GM12878 (cell line): ENCODE data around the gene LAMA2.

Experiments used
- CREB1 ChIP-seq: IDR thresholded peaks from 2 replicates; pipeline ENCODE4 v1.6.1; 2012; ENCODE audit warnings: low read depth, mild to moderate bottlenecking, inconsistent platforms
- EGR1 ChIP-seq, 2 experiments: IDR thresholded peaks; 1 replicate in 1 of 2; 2 replicates in 1 of 2; pipeline ENCODE4 v1.6.1; 2011 to 2012; ENCODE audit warnings: low read depth in 2 of 2, low read length in 2 of 2, borderline replicate concordance in 1 of 2, mild to moderate bottlenecking in 1 of 2, moderate library complexity in 1 of 2
- RB1 ChIP-seq: fragments of 450-650 bp; formaldehyde crosslinking; IDR thresholded peaks from 2 replicates; pipeline ENCODE4 v1.6.1; 2017; ENCODE audit warnings: mild to moderate bottlenecking, borderline replicate concordance
- SREBF2 ChIP-seq: IDR thresholded peaks from 2 replicates; pipeline ENCODE4 v1.6.1; 2012; ENCODE audit warnings: mild to moderate bottlenecking, low read length
- YBX1 ChIP-seq: fragments of 450-650 bp; IDR thresholded peaks from 2 replicates; pipeline ENCODE4 v1.6.1; 2016; ENCODE audit warnings: antibody characterized with exemption

DNA sequence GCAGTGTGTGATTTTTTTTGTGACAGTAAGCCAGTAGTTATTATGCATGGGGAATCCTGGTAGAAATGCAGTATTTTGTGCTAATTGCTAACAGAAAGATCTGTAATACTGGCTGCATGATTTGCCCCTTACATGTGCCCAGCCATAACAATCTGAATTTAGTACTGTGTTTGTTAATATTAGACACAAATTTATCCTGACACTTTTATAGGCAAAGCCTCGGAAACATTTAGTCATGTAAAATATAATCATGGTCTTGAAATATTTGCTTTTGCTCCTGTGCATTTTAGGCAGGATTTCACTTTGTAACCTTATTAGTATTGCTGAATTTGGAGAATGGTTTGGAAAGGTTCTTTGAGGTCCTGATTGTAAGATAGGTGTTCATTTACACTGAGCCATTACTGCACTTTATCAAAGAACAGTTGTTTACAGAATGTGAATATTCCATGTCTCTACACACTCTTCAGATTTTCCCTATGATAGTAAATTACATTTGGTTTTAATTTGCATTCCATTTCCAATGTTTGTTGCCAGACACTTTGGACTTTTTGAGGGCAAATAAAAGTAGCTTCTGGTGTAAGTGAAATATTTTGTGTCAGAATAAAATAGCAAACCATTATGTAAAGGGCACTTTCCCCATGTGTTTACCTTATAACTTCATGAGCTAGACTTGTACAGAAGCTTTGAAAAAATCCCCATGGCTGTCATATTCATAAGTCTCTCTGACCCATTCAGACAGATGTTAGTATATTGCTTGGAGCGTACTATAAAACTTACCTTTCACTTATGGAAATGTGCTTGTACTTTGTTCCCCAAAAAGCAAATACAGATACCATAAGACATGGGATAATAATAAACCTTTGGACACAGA is 477.1 kb downstream of the LAMA2 start:
- TF ChIP-seq YBX1 (no peak), RB1 (no peak), CREB1 (no peak), SREBF2 (no peak), EGR1 (IDR thresholded peaks at IDR 0.05; ENCODE audit: borderline replicate concordance in 1 of 2, low read depth in 2 of 2, low read length in 2 of 2) (no peak)
